Gastroesophageal sphincter (tissue), 4 donors: Measurements from ENCODE around the gene TMEM240. TPM values are rescaled to one million over a fixed set of nuclear protein-coding genes. Genes with fewer than 3 reads are reported as not detected.

Experiments
- ATAC-seq: fragments of 150-250 bp; one replicate; pipeline ENCODE4 v1.9.1; 2016; ENCODE audit warnings: mild to moderate bottlenecking, moderate library complexity
- H3K27ac ChIP-seq, 4 donors: fragments of 200-600 bp; sonication (generic) in 3 of 4; 1 replicate in 3 of 4; 2 replicates in 1 of 4; pipeline ENCODE4 v1.5.1; 2016 to 2019
- H3K27me3 ChIP-seq: fragments of 200-600 bp; sonication (generic); one replicate; pipeline ENCODE4 v1.5.1; 2019
- H3K36me3 ChIP-seq, 2 donors: fragments of 200-600 bp; sonication (generic); one replicate each; pipeline ENCODE4 v1.5.1; 2019; ENCODE audit warnings: control low read depth in 1 of 2
- H3K4me1 ChIP-seq, 3 donors: fragments of 200-600 bp; sonication (generic); 1 replicate in 2 of 3; 2 replicates in 1 of 3; pipeline ENCODE4 v1.5.1; 2016 to 2019; ENCODE audit warnings: control low read depth in 2 of 3
- H3K4me3 ChIP-seq, 2 donors: fragments of 200-600 bp; sonication (generic); one replicate each; pipeline ENCODE4 v1.5.1; 2019; ENCODE audit warnings: mild to moderate bottlenecking in 1 of 2, moderate library complexity in 1 of 2
- H3K9me3 ChIP-seq, 3 donors: fragments of 200-600 bp; sonication (generic); one replicate each; pipeline ENCODE4 v1.5.1; 2017 to 2019; ENCODE audit warnings: control low read depth in 2 of 3
- EP300 ChIP-seq: sonication (generic); formaldehyde crosslinking; IDR thresholded peaks from one replicate; pipeline ENCODE4 v1.6.1; 2017; ENCODE audit warnings: antibody characterized with exemption, mild to moderate bottlenecking
- POLR2A ChIP-seq, 2 donors: fragments of 450-650 bp; IDR thresholded peaks; one replicate each; pipeline ENCODE4 v1.6.1; 2017; ENCODE audit warnings: antibody characterized with exemption in 2 of 2, mild to moderate bottlenecking in 2 of 2, moderate library complexity in 1 of 2
- POLR2AphosphoS5 ChIP-seq: sonication (generic); formaldehyde crosslinking; IDR thresholded peaks from one replicate; pipeline ENCODE4 v1.6.1; 2017; ENCODE audit warnings: antibody characterized with exemption
- WGBS, 2 donors: methylation state at CpG; one replicate each; pipeline ENCODE4 v1.1.5; 2018; ENCODE audit warnings: low coverage in 1 of 2; 5-methylcytosine and 5-hydroxymethylcytosine counted together
- total RNA-seq, 4 donors: library from RNA; depleted of rRNA; stranded (reverse); fragments of >200 nt; gene quantifications; one replicate each; pipeline ENCODE4 v1.1.0, GENCODE V29; 2016
- TF ChIP-seq, protein P1 (sequence below), 4 experiments: fragments of 200-600 bp in 2 of 4; fragments of 450-650 bp in 2 of 4; sonication (generic) in 1 of 4; IDR thresholded peaks; one replicate each; pipeline ENCODE4 v1.5.1; 2017 to 2019; ENCODE audit warnings: antibody characterized with exemption in 4 of 4, mild to moderate bottlenecking in 2 of 4, moderate library complexity in 2 of 4

Gene TMEM240
- total RNA-seq, 4 donors from 2014 or later: 12.0 to 18.1 (median 14.4) TPM

- H3K9me3 ChIP-seq: no peaks in the 10 kb centered on the region
- no peak for TF ChIP-seq POLR2A (IDR thresholded peaks at IDR 0.05)
- TF ChIP-seq, protein P1, sequence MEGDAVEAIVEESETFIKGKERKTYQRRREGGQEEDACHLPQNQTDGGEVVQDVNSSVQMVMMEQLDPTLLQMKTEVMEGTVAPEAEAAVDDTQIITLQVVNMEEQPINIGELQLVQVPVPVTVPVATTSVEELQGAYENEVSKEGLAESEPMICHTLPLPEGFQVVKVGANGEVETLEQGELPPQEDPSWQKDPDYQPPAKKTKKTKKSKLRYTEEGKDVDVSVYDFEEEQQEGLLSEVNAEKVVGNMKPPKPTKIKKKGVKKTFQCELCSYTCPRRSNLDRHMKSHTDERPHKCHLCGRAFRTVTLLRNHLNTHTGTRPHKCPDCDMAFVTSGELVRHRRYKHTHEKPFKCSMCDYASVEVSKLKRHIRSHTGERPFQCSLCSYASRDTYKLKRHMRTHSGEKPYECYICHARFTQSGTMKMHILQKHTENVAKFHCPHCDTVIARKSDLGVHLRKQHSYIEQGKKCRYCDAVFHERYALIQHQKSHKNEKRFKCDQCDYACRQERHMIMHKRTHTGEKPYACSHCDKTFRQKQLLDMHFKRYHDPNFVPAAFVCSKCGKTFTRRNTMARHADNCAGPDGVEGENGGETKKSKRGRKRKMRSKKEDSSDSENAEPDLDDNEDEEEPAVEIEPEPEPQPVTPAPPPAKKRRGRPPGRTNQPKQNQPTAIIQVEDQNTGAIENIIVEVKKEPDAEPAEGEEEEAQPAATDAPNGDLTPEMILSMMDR (IDR thresholded peaks at IDR 0.05): no peak
- TF ChIP-seq POLR2AphosphoS5: no peak
- no peak for TF ChIP-seq EP300
- ATAC-seq: no peak
- H3K27ac ChIP-seq: no peak overlapping the region
- peaks cover 0 to 36% of the 10 kb centered on the region in 2 donors for H3K36me3 ChIP-seq
- H3K4me3 ChIP-seq: no peak overlapping the region
- WGBS, 2 donors: 67% methylated on average over 2 of the region's 19 CpGs; no CpG with 5 or more reads in 1 of the 2 donors
- no peaks in the 10 kb centered on the region for H3K27me3 ChIP-seq
- H3K4me1 ChIP-seq: peaks cover 0 to 24% (median 12%) of the 10 kb centered on the region in 3 donors
Measured at GRCh38 chr1:1543706-1544099, 3.3 kb upstream of the TMEM240 start.

- Histone ChIP-seq H3K9me3 (no peaks in the 10 kb centered on the region), H3K4me3 (no peak overlapping the region), H3K4me1 (peaks cover 0 to 31% (median 14%) of the 10 kb centered on the region in 3 donors), H3K36me3 (peaks cover 0 to 36% of the 10 kb centered on the region in 2 donors), H3K27ac (no peak overlapping the region), H3K27me3 (no peaks in the 10 kb centered on the region)
- no peak for ATAC-seq
- 78% methylated on average over 10 of the region's 45 CpGs; no CpG with 5 or more reads in 1 of the 2 donors for WGBS, 2 donors
- TF ChIP-seq POLR2A (IDR thresholded peaks at IDR 0.05) (no peak), EP300 (no peak), POLR2AphosphoS5 (no peak)
- TF ChIP-seq, protein P1 (IDR thresholded peaks at IDR 0.05): no peak
Measured at GRCh38 chr1:1542766-1543705, 2.6 kb upstream of the TMEM240 start.

GRCh38 chr1:1541956-1542765 lies 1.7 kb upstream of the TMEM240 start:
- WGBS, 2 donors: 71 to 77% methylated on average over 6 to 8 of the region's 37 CpGs
- no peak for ATAC-seq
- peaks cover 0 to 40% (median 14%) of the 10 kb centered on the region in 3 donors for H3K4me1 ChIP-seq
- H3K27ac ChIP-seq: no peak overlapping the region
- H3K4me3 ChIP-seq: no peak overlapping the region
- TF ChIP-seq POLR2AphosphoS5 (no peak), EP300 (no peak), POLR2A (IDR thresholded peaks at IDR 0.05) (no peak)
- no peaks in the 10 kb centered on the region for H3K27me3 ChIP-seq
- peaks cover 0 to 36% of the 10 kb centered on the region in 2 donors for H3K36me3 ChIP-seq
- H3K9me3 ChIP-seq: no peaks in the 10 kb centered on the region

DNA sequence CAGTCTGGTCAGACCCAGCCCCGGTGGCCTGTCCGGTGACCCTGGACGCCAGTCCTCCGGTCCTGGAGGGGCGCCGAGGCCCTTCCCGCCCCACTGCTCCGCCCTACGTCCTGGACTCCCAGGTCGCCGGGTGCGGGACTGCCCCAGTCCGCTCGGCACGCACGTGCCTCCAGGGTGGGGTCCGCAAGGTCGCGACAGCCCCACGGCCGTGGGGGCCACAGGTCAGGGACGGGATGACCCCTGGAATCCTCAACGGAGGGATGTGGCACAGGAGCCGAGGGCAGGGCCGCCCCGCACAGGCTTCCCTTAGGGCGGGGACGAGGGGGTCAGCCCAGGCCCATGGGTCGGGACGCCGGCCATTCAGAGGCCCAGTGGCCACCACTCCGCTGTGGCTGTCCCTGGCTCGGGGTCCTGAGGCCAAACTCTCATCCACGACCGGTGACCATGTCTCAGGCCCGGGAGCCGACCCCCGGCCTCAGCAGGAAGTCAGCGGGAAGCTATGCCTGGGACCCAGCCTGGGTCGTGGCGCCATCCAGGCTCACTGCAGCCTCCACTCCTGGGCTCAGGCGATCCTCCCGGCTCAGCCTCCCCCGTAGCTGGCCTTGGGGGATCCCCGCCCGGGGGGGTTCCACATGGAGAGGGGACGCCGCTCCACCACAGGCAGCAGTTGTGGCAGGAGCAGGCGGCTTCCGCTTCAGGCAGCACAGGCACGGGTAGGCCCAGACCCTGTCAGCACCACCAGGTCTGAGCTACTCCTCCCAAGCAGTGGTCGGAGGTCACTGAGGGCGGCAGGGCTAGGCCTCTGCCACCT lies 599 bp upstream of the TMEM240 start:
- peaks cover 0 to 31% of the 10 kb centered on the region in 2 donors for H3K36me3 ChIP-seq
- ATAC-seq: peak; percentile 39
- 87% methylated on average over 3 of the region's 53 CpGs; no CpG with 5 or more reads in 1 of the 2 donors for WGBS, 2 donors
- H3K4me1 ChIP-seq: peaks cover 0 to 51% (median 14%) of the 10 kb centered on the region in 3 donors
- H3K27me3 ChIP-seq: no peaks in the 10 kb centered on the region
- H3K9me3 ChIP-seq: no peaks in the 10 kb centered on the region
- H3K27ac ChIP-seq: peak overlapping the region; percentile 16 to 82 (median 74)
- peak overlapping the region; percentile 72 to 87 for H3K4me3 ChIP-seq
- TF ChIP-seq EP300: no peak
- no peak for TF ChIP-seq POLR2AphosphoS5
- no peak for TF ChIP-seq POLR2A (IDR thresholded peaks at IDR 0.05)
- TF ChIP-seq, protein P1 (IDR thresholded peaks at IDR 0.05): no peak
